K562 (cell line): ENCODE data around the gene C1orf167. TPM values are rescaled to one million over a fixed set of nuclear protein-coding genes. Genes with fewer than 3 reads are reported as not detected.

Experiments
- BMI1 ChIP-seq: fragments of 150-350 bp; IDR thresholded peaks from 2 replicates; pipeline ENCODE4 v1.6.1; 2014; ENCODE audit warnings: low read length
- CREB3 ChIP-seq: fragments of 450-650 bp; conservative IDR thresholded peaks from 2 replicates; pipeline ENCODE4 v1.6.1; 2016; ENCODE audit warnings: missing genetic modification characterization, low read depth, mild to moderate bottlenecking, missing compliant biosample characterization, moderate library complexity
- PBX2 ChIP-seq, 2 experiments: IDR thresholded peaks in 1 of 2; conservative IDR thresholded peaks in 1 of 2; 2 replicates each; pipeline ENCODE4 v1.6.1; 2016; ENCODE audit warnings: low read depth in 2 of 2, mild to moderate bottlenecking in 1 of 2, missing compliant biosample characterization in 1 of 2, missing genetic modification characterization in 1 of 2, moderate library complexity in 1 of 2
- SFPQ ChIP-seq: fragments of 200-400 bp; formaldehyde crosslinking; IDR thresholded peaks from 2 replicates; pipeline ENCODE4 v1.6.1; 2017; ENCODE audit warnings: mild to moderate bottlenecking, low read depth, low read length, moderate library complexity
- TFAP4 ChIP-seq: sonication (generic); formaldehyde crosslinking; IDR thresholded peaks from 2 replicates; pipeline ENCODE4 v1.8.0; 2022; ENCODE audit warnings: missing genetic modification reagents, mild to moderate bottlenecking, moderate library complexity, borderline replicate concordance
- ZBTB40 ChIP-seq, 2 experiments: fragments of 450-650 bp in 1 of 2; sonication (generic) in 1 of 2; formaldehyde crosslinking in 1 of 2; IDR thresholded peaks; 2 replicates each; pipeline versions ENCODE4 v1.7.1 to v1.9.0; 2016 to 2022; ENCODE audit warnings: inconsistent platforms in 1 of 2, mild to moderate bottlenecking in 1 of 2, missing genetic modification reagents in 1 of 2
- ZNF121 ChIP-seq: sonication (generic); formaldehyde crosslinking; conservative IDR thresholded peaks from 2 replicates; pipeline ENCODE4 v1.8.0; 2022; ENCODE audit warnings: missing genetic modification reagents
- polyA plus RNA-seq, 8 experiments: library from polyadenylated mRNA; depleted of rRNA in 4 of 8; stranded (reverse) in 5 of 8; unstranded in 3 of 8; fragments of >200 nt; fragmentation: Nextera tagmentation in 2 of 8; fragmentation: Illumina TruSeq in 1 of 8; extraction: Ambion mirVana in 2 of 8; extraction: Trizol in 1 of 8; gene quantifications; 2 replicates each; pipeline versions ENCODE4 v1.2.1 to v1.2.3, GENCODE V29; 2011 to 2014; ENCODE audit warnings: inconsistent platforms in 1 of 8, missing spikeins in 1 of 8
- total RNA-seq, 7 experiments: library from RNA; depleted of rRNA in 6 of 7; stranded (reverse); fragments of >200 nt in 6 of 7; fragmentation: Illumina TruSeq in 2 of 7; extraction: Trizol in 2 of 7; gene quantifications; 2 replicates each; pipeline versions ENCODE4 v1.2.1 to v1.2.3, GENCODE V29; 2011 to 2021; ENCODE audit warnings: low replicate concordance in 1 of 7

The C1orf167 gene
- total and polyA plus RNA-seq, 9 of the 15 experiments (the other 6 are each of a cell fraction or from before 2014, with no cell fraction given): 0.22 to 0.86 (median 0.31) TPM; not detected in 2

- TF ChIP-seq SFPQ: no peak
- no peak for TF ChIP-seq ZNF121 (CRISPR knock-in tag)
- TF ChIP-seq TFAP4 (CRISPR knock-in tag): peak; percentile 81
- peak; percentile 4 for TF ChIP-seq ZBTB40 (IDR thresholded peaks at IDR 0.05)
- no peak for TF ChIP-seq ZBTB40 (CRISPR knock-in tag; IDR thresholded peaks at IDR 0.05)
- TF ChIP-seq BMI1: peak; percentile 80
- TF ChIP-seq CREB3 (tag): no peak
- TF ChIP-seq PBX2 (CRISPR knock-in tag; IDR thresholded peaks at IDR 0.05; ENCODE audit: low read depth): no peak
- no peak for TF ChIP-seq PBX2 (tag; conservative IDR thresholded peaks at IDR 0.05; ENCODE audit: low read depth)
These were observed 25.9 kb upstream of the C1orf167 start, which contains the start of gene AGTRAP (continued) for GRCh38 chr1:11735854-11736745.
